Hepatocyte (in vitro differentiated cells): ENCODE measurements around the gene GRIN2B.

Experiments used
- EZH2 ChIP-seq: fragments of 200-600 bp; sonication (generic); IDR thresholded peaks from 2 replicates; pipeline ENCODE4 v1.6.1; 2016; ENCODE audit warnings: antibody characterized with exemption, mild to moderate bottlenecking, borderline replicate concordance
- TF ChIP-seq, protein P1 (sequence below): fragments of 200-600 bp; sonication (generic); IDR thresholded peaks from 2 replicates; pipeline ENCODE4 v1.5.1; 2016; ENCODE audit warnings: antibody characterized with exemption, mild to moderate bottlenecking; ENCODE audit not compliant: poor library complexity

DNA sequence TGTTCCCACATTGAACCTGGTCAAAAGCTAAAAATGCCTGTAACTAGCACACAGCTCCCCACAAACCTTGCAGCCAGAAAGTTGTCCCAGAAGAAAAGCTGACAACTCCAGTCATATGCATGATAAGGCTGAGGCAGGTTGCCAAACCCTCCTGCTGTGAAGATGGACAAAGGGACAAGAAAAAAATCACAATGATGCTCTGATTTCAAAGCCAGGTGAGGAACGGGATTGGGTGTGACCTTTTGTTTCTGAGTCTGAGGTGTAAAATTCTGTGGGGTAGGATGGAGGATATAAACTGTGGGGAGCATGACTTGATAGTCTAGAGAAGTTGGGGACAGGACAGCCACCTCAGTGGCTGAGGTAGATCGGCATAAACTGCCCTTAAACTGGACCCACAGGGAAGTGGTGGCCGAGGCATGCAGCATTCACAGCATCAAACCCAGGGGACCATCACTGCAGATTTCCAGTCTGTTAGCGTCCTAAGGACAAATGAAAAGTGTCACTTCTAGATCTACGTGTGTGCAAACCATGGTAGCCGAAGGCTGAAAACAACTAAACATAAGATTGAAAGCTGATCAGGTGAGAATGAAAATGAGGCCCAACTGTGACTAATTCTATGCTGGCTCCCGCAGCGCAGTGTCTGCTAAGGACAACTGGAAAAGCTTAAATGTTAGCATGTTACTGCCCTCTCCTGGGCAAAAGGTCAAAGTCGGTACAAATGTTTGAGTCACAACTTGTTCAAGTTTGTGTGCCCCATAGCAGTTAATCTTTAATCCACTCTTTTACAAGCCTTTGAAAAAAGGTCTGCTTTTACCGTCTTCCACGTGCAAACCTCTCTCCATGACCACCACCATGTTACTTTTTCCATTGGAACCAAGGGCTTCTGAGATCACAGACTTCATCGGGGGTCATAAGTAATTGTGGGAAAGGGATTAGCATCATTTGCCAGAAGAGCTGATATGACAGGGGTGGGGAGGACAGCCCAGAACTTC lies 39.8 kb downstream of the GRIN2B start:
- no peak for TF ChIP-seq EZH2
- TF ChIP-seq, protein P1, sequence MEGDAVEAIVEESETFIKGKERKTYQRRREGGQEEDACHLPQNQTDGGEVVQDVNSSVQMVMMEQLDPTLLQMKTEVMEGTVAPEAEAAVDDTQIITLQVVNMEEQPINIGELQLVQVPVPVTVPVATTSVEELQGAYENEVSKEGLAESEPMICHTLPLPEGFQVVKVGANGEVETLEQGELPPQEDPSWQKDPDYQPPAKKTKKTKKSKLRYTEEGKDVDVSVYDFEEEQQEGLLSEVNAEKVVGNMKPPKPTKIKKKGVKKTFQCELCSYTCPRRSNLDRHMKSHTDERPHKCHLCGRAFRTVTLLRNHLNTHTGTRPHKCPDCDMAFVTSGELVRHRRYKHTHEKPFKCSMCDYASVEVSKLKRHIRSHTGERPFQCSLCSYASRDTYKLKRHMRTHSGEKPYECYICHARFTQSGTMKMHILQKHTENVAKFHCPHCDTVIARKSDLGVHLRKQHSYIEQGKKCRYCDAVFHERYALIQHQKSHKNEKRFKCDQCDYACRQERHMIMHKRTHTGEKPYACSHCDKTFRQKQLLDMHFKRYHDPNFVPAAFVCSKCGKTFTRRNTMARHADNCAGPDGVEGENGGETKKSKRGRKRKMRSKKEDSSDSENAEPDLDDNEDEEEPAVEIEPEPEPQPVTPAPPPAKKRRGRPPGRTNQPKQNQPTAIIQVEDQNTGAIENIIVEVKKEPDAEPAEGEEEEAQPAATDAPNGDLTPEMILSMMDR, result peak; percentile 67
